Gastrocnemius medialis (tissue), 4 donors: Measurements from ENCODE around the gene PELI3. TPM values are rescaled to one million over a fixed set of nuclear protein-coding genes. Genes with fewer than 3 reads are reported as not detected.

ENCODE experiments used
- ATAC-seq, 2 donors: fragments of 150-250 bp; one replicate each; pipeline ENCODE4 v1.9.1; 2016
- DNase-seq, 2 donors: peaks; one replicate each; pipeline ENCODE4 v3.0.0-alpha.2; 2019
- H3K27ac ChIP-seq, 4 donors: fragments of 200-600 bp; sonication (generic); 1 replicate in 1 of 4; 2 replicates in 3 of 4; pipeline ENCODE4 v1.5.1; 2016 to 2018; ENCODE audit warnings: mild to moderate bottlenecking in 2 of 4, moderate library complexity in 1 of 4
- H3K27me3 ChIP-seq, 3 donors: fragments of 200-600 bp; sonication (generic) in 2 of 3; 1 replicate in 1 of 3; 2 replicates in 2 of 3; pipeline versions ENCODE4 v1.5.1 to v1.6.0; 2016 to 2019; ENCODE audit warnings: mild to moderate bottlenecking in 1 of 3, moderate library complexity in 1 of 3
- H3K36me3 ChIP-seq, 2 donors: fragments of 200-600 bp; sonication (generic) in 1 of 2; one replicate each; pipeline ENCODE4 v1.5.1; 2017 to 2018
- H3K4me1 ChIP-seq, 2 donors: fragments of 200-600 bp; sonication (generic) in 1 of 2; one replicate each; pipeline ENCODE4 v1.5.1; 2016 to 2017; ENCODE audit warnings: mild to moderate bottlenecking in 2 of 2
- H3K4me3 ChIP-seq, 4 donors: fragments of 200-600 bp; sonication (generic) in 3 of 4; 1 replicate in 1 of 4; 2 replicates in 3 of 4; pipeline ENCODE4 v1.5.1; 2016 to 2019; ENCODE audit warnings: mild to moderate bottlenecking in 2 of 4
- H3K9me3 ChIP-seq, 3 donors: fragments of 200-600 bp; sonication (generic) in 2 of 3; 1 replicate in 1 of 3; 2 replicates in 2 of 3; pipeline ENCODE4 v1.5.1; 2016 to 2019
- POLR2A ChIP-seq, 2 donors: fragments of 450-650 bp; IDR thresholded peaks; one replicate each; pipeline ENCODE4 v1.6.1; 2017; ENCODE audit warnings: antibody characterized with exemption in 2 of 2, mild to moderate bottlenecking in 2 of 2, moderate library complexity in 2 of 2
- in situ Hi-C, 4 donors: fragments of 200-750 bp; cut with MboI; loops; one replicate each; pipeline versions ENCODE4 v1.15.0 to v1.8.0; 2017; ENCODE audit warnings: low sequenced_read_pairs in 4 of 4
- intact Hi-C: fragments of 100-400 bp; cut with DNase I; formaldehyde crosslinking; loops from one replicate; pipeline ENCODE4 v1.15.1; 2023; ENCODE audit warnings: low total_unique reads
- total RNA-seq, 4 donors: library from RNA; depleted of rRNA; stranded (reverse); fragments of >200 nt; gene quantifications; one replicate each; pipeline versions ENCODE4 v1.1.0 to v1.2.3, GENCODE V29; 2016
- TF ChIP-seq, protein P1 (sequence below), 5 experiments: fragments of 450-650 bp in 3 of 5; fragments of 200-600 bp in 2 of 5; sonication (generic) in 2 of 5; IDR thresholded peaks in 4 of 5; conservative IDR thresholded peaks in 1 of 5; 1 replicate in 4 of 5; 2 replicates in 1 of 5; pipeline ENCODE4 v1.5.1; 2016 to 2019; ENCODE audit warnings: antibody characterized with exemption in 5 of 5, mild to moderate bottlenecking in 3 of 5, moderate library complexity in 3 of 5

PELI3 gene
- total RNA-seq, 4 donors from 2014 or later: 26.1 to 55.9 (median 37.3) TPM

- H3K9me3 ChIP-seq: no peaks in the 10 kb centered on the region
- peak overlapping the region in 3 of 4 donors; percentile 69 to 82 (median 75) for H3K27ac ChIP-seq
- TF ChIP-seq POLR2A (IDR thresholded peaks at IDR 0.05): no peak
- TF ChIP-seq, protein P1, sequence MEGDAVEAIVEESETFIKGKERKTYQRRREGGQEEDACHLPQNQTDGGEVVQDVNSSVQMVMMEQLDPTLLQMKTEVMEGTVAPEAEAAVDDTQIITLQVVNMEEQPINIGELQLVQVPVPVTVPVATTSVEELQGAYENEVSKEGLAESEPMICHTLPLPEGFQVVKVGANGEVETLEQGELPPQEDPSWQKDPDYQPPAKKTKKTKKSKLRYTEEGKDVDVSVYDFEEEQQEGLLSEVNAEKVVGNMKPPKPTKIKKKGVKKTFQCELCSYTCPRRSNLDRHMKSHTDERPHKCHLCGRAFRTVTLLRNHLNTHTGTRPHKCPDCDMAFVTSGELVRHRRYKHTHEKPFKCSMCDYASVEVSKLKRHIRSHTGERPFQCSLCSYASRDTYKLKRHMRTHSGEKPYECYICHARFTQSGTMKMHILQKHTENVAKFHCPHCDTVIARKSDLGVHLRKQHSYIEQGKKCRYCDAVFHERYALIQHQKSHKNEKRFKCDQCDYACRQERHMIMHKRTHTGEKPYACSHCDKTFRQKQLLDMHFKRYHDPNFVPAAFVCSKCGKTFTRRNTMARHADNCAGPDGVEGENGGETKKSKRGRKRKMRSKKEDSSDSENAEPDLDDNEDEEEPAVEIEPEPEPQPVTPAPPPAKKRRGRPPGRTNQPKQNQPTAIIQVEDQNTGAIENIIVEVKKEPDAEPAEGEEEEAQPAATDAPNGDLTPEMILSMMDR (IDR thresholded peaks at IDR 0.05 in 4 of 5, conservative IDR thresholded peaks at IDR 0.05 in 1 of 5): no peak
- H3K36me3 ChIP-seq: peaks cover 0 to 40% of the 10 kb centered on the region in 2 donors
- intact Hi-C loops: loop anchor here (1.0 kb wide), 1 partner anchor 22 kb away; the partner anchor contains the start of genes ACTN3 and ZDHHC24
- H3K4me3 ChIP-seq: no peak overlapping the region
- peak in 1 of 2 donors; percentile 63 for DNase-seq
- no peaks in the 10 kb centered on the region for H3K27me3 ChIP-seq
- peak in 1 of 2 donors; percentile 88 for ATAC-seq
- in situ Hi-C loops: no loop called here
- H3K4me1 ChIP-seq: peaks cover 0 to 12% of the 10 kb centered on the region in 2 donors
Measured at GRCh38 chr11:66524304-66525040, 57.8 kb downstream of the PELI3 start.

Other genes with a start within 250 kb of the PELI3 start
- 10 to 100 TPM; 28.4 to 58.7 (median 51.2) TPM for gene KLC2, start 209.2 kb upstream of the PELI3 start, total RNA-seq
- gene RAB1B, start 198.3 kb upstream of the PELI3 start, total RNA-seq: 100 to 1,000 TPM in 3 of 4 donors, 10 to 100 TPM in 1; 96.0 to 194 (median 130) TPM
- gene CNIH2, start 188.7 kb upstream of the PELI3 start, total RNA-seq: not detected
- gene YIF1A, start 177.8 kb upstream of the PELI3 start, total RNA-seq: 100 to 1,000 TPM; 106 to 137 (median 113) TPM
- gene TMEM151A, start 175.0 kb upstream of the PELI3 start, total RNA-seq: not detected
- 1 to 10 TPM in 3 of 4 donors, under 1 TPM in 1; 0.46 to 4.6 (median 2.8) TPM for gene CD248, start 149.9 kb upstream of the PELI3 start, total RNA-seq
- 1 to 10 TPM; 1.9 to 9.7 (median 7.0) TPM for gene RIN1, start 130.5 kb upstream of the PELI3 start, total RNA-seq
- gene BRMS1, start 121.8 kb upstream of the PELI3 start, total RNA-seq: 10 to 100 TPM; 40.1 to 73.5 (median 64.8) TPM
- gene B4GAT1, start 119.3 kb upstream of the PELI3 start, total RNA-seq: 10 to 100 TPM; 30.3 to 59.7 (median 40.4) TPM
- 100 to 1,000 TPM in 1 of 4 donors, 10 to 100 TPM in 3; 39.2 to 106 (median 70.6) TPM for gene SLC29A2, start 95.1 kb upstream of the PELI3 start, total RNA-seq
- not detected for gene NPAS4, start 45.9 kb upstream of the PELI3 start, total RNA-seq
- 10 to 100 TPM; 35.1 to 64.1 (median 52.5) TPM for gene MRPL11, start 28.1 kb upstream of the PELI3 start, total RNA-seq
- 10 to 100 TPM; 28.5 to 58.5 (median 37.4) TPM for gene DPP3, start 13.5 kb downstream of the PELI3 start, total RNA-seq
- gene BBS1, start 43.7 kb downstream of the PELI3 start, total RNA-seq: 10 to 100 TPM; 19.8 to 34.5 (median 31.2) TPM
- 10 to 100 TPM in 2 of 4 donors, 1 to 10 TPM in 2; 7.2 to 13.0 (median 11.2) TPM for gene ZDHHC24, start 79.1 kb downstream of the PELI3 start, total RNA-seq
- gene ACTN3, start 80.0 kb downstream of the PELI3 start, total RNA-seq: 1 to 10 TPM in 3 of 4 donors, under 1 TPM in 1; 0.85 to 2.4 (median 1.2) TPM
- 10 to 100 TPM; 49.1 to 87.0 (median 60.6) TPM for gene CTSF, start 101.7 kb downstream of the PELI3 start, total RNA-seq
- under 1 TPM in 2 of 4 donors, not detected in 2; 0.13 to 0.41 TPM for gene CCDC87, start 126.2 kb downstream of the PELI3 start, total RNA-seq
- 10 to 100 TPM in 3 of 4 donors, 1 to 10 TPM in 1; 9.0 to 12.3 (median 11.7) TPM for gene CCS, start 126.3 kb downstream of the PELI3 start, total RNA-seq
- 10 to 100 TPM; 17.0 to 43.2 (median 29.4) TPM for gene RBM14, start 149.7 kb downstream of the PELI3 start, total RNA-seq
- gene RBM4, start 171.8 kb downstream of the PELI3 start, total RNA-seq: 100 to 1,000 TPM in 1 of 4 donors, 10 to 100 TPM in 3; 62.4 to 117 (median 69.2) TPM
- gene RBM4B, start 211.0 kb downstream of the PELI3 start, total RNA-seq: 10 to 100 TPM in 1 of 4 donors, 1 to 10 TPM in 3; 4.5 to 11.7 (median 6.5) TPM